Measurements from ENCODE around the gene KLHL2.

GRCh38 chr4:165308606-165309005 lies 101.2 kb downstream of the KLHL2 start:
- no peak for TF ChIP-seq YY1 (IDR thresholded peaks at IDR 0.05; ENCODE audit: insufficient read depth, insufficient read length)
- TF ChIP-seq SUZ12 (IDR thresholded peaks at IDR 0.05; ENCODE audit: extremely low read depth, insufficient read depth, insufficient read length), result no peak

Measured in NT2/D1 (cell line).